ENCODE measurements around the gene ADORA2A.

The ADORA2A gene

GRCh38 chr22:24416611-24417010, 10.8 kb upstream of the ADORA2A start:
- Histone ChIP-seq H3K9ac (no peak overlapping the region), H2AFZ (ENCODE audit: low read depth) (no peak overlapping the region), H3K79me2 (ENCODE audit: insufficient read depth, low read depth) (no peaks in the 10 kb centered on the region), H3K36me3 (ENCODE audit: insufficient read depth) (no peaks in the 10 kb centered on the region), H3K27me3 (ENCODE audit: insufficient read depth, low read depth) (no peaks in the 10 kb centered on the region), H3K4me1 (ENCODE audit: low read depth, poor library complexity, severe bottlenecking) (peaks cover 6% of the 10 kb centered on the region), H3K27ac (no peak overlapping the region), H4K20me1 (ENCODE audit: insufficient read depth) (no peaks in the 10 kb centered on the region), H3K4me3 (IDR thresholded peaks at IDR 0.05; ENCODE audit: insufficient read depth, low read depth, low read length) (no peak overlapping the region), H3K4me2 (no peak overlapping the region)
- TF ChIP-seq, protein P1, sequence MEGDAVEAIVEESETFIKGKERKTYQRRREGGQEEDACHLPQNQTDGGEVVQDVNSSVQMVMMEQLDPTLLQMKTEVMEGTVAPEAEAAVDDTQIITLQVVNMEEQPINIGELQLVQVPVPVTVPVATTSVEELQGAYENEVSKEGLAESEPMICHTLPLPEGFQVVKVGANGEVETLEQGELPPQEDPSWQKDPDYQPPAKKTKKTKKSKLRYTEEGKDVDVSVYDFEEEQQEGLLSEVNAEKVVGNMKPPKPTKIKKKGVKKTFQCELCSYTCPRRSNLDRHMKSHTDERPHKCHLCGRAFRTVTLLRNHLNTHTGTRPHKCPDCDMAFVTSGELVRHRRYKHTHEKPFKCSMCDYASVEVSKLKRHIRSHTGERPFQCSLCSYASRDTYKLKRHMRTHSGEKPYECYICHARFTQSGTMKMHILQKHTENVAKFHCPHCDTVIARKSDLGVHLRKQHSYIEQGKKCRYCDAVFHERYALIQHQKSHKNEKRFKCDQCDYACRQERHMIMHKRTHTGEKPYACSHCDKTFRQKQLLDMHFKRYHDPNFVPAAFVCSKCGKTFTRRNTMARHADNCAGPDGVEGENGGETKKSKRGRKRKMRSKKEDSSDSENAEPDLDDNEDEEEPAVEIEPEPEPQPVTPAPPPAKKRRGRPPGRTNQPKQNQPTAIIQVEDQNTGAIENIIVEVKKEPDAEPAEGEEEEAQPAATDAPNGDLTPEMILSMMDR (conservative IDR thresholded peaks at IDR 0.05; ENCODE audit: low read depth, low read length), result no peak

DNA sequence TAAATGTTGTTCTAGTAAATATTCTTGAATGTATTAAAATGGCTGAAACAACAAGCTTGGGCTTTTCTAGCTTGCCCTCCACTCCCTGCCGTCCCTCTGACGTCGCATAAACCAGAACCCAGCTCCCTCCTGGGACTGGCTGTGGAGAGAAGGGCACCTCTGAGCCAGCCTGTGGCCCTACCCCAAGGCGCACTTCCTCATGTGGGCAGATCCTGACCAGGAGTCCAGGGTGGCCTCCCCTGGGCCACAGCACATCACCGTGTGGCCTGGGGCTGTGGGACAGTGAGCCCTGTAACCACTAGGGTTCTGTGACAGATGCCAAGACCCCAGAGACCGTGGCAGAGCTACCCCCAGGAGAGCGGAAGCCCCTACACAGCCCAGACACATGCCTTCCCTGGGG, 10.2 kb upstream of the ADORA2A start:
- Histone ChIP-seq H3K4me1 (ENCODE audit: low read depth, poor library complexity, severe bottlenecking) (peaks cover 8% of the 10 kb centered on the region), H3K79me2 (ENCODE audit: insufficient read depth, low read depth) (no peaks in the 10 kb centered on the region), H3K36me3 (ENCODE audit: insufficient read depth) (no peaks in the 10 kb centered on the region), H2AFZ (ENCODE audit: low read depth) (no peak overlapping the region), H3K9ac (no peak overlapping the region), H3K27ac (no peak overlapping the region), H4K20me1 (ENCODE audit: insufficient read depth) (no peaks in the 10 kb centered on the region), H3K27me3 (ENCODE audit: insufficient read depth, low read depth) (no peaks in the 10 kb centered on the region), H3K4me2 (no peak overlapping the region), H3K4me3 (IDR thresholded peaks at IDR 0.05; ENCODE audit: insufficient read depth, low read depth, low read length) (no peak overlapping the region)
- TF ChIP-seq, protein P1 (conservative IDR thresholded peaks at IDR 0.05; ENCODE audit: low read depth, low read length), result no peak

- no peak overlapping the region for H3K4me3 ChIP-seq (IDR thresholded peaks at IDR 0.05; ENCODE audit: insufficient read depth, low read depth, low read length)
- no peaks in the 10 kb centered on the region for H3K27me3 ChIP-seq (ENCODE audit: insufficient read depth, low read depth)
- H3K36me3 ChIP-seq (ENCODE audit: insufficient read depth), result no peaks in the 10 kb centered on the region
- no peak overlapping the region for H3K4me2 ChIP-seq
- H3K9ac ChIP-seq, result no peak overlapping the region
- H2AFZ ChIP-seq (ENCODE audit: low read depth), result no peak overlapping the region
- peaks cover 8% of the 10 kb centered on the region for H3K4me1 ChIP-seq (ENCODE audit: low read depth, poor library complexity, severe bottlenecking)
- TF ChIP-seq, protein P1 (conservative IDR thresholded peaks at IDR 0.05; ENCODE audit: low read depth, low read length), result no peak
- H4K20me1 ChIP-seq (ENCODE audit: insufficient read depth), result no peaks in the 10 kb centered on the region
- H3K27ac ChIP-seq, result no peak overlapping the region
- H3K79me2 ChIP-seq (ENCODE audit: insufficient read depth, low read depth), result no peaks in the 10 kb centered on the region
Observed at GRCh38 chr22:24417901-24418641, 9.3 kb upstream of the ADORA2A start.

DNA sequence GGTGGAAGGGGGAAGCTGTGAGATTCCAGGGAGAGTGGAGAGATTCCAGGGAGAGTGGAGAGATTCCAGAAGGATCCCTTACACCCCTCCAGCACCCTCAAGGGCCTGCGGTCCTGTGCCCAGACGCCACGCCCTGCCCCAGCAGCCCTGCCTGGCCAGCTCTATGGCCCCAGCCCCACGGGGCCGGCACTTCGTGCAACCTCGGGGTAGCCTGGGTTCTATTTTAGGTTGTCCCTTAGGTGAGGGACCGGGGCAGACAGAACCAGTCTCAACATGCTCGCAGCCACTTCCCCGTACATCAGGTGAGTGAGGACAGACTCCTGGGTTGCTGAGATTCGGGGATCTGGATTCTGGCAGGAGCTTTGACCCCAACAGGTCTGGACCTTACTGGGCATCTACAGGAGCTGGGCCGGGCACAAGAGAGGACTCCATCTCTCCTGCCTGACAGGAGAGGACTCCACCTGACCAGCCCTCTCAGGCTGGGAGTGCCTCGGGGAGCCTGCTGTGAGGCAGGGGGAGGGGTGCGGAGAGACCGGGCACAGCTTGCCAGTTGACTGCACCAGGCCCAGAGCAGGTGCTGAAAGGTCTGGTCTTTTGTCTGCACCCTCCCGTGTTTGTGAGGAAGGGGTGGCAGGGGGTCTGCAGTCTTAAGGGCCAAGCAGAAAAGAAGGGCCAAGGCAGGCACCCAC, 8.5 kb upstream of the ADORA2A start:
- Histone ChIP-seq H3K4me2 (no peak overlapping the region), H3K27ac (no peak overlapping the region), H3K4me1 (ENCODE audit: low read depth, poor library complexity, severe bottlenecking) (peaks cover 8% of the 10 kb centered on the region), H3K36me3 (ENCODE audit: insufficient read depth) (no peaks in the 10 kb centered on the region), H4K20me1 (ENCODE audit: insufficient read depth) (no peaks in the 10 kb centered on the region), H2AFZ (ENCODE audit: low read depth) (no peak overlapping the region), H3K4me3 (IDR thresholded peaks at IDR 0.05; ENCODE audit: insufficient read depth, low read depth, low read length) (no peak overlapping the region), H3K79me2 (ENCODE audit: insufficient read depth, low read depth) (no peaks in the 10 kb centered on the region), H3K9ac (no peak overlapping the region), H3K27me3 (ENCODE audit: insufficient read depth, low read depth) (no peaks in the 10 kb centered on the region)
- TF ChIP-seq, protein P1 (conservative IDR thresholded peaks at IDR 0.05; ENCODE audit: low read depth, low read length), result no peak

Measured in KMS-11 (cell line).